ENCODE results near the gene RPTOR.

Gene RPTOR

DNA sequence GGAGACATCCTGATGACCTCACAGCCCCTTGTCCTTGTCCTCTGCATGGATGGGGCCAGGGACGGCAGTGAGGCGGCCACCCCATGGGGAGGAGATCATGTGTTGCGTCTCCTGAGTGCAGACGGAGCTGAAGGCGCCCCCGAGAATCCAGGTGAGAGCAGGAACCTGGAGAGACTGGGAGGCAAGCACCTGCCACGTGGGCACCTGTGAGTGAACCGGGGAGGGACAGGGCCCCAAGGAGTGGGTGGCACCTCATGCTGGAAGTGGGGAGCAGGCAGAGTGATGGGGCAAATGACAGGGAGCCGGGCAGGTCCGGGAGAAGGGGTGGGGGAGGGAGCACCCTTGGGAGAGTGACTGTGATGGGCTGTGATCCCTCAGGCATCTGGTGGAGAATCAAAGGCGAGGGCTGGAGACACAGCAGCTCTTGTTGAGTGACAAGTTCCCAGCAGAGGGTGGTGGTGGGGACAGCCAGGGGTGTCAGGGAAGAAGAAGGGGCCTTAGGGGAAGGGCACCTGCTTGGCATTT lies 272.7 kb downstream of the RPTOR start:
- DNase-seq (no peak), ATAC-seq (ENCODE audit: insufficient read depth, low read depth) (no peak)
- Histone ChIP-seq H3K36me3 (ENCODE audit: insufficient read depth, low read length) (peaks cover 22% of the 10 kb centered on the region), H3K9me3 (ENCODE audit: insufficient read depth, low read length, severe bottlenecking) (no peaks in the 10 kb centered on the region), H3K27ac (ENCODE audit: low read length) (no peak overlapping the region), H3K4me1 (ENCODE audit: insufficient read depth, low read length) (no peaks in the 10 kb centered on the region), H2AFZ (ENCODE audit: low read depth, low read length) (no peak overlapping the region), H4K20me1 (ENCODE audit: insufficient read depth, low read length) (peaks cover 8% of the 10 kb centered on the region; the same call in 1 of the 2 replicates), H3K27me3 (ENCODE audit: insufficient read depth, low read length, poor library complexity) (no peaks in the 10 kb centered on the region), H3K4me2 (ENCODE audit: insufficient read depth, low read length) (no peak overlapping the region), H3K79me2 (ENCODE audit: insufficient read depth, low read length) (no peaks in the 10 kb centered on the region), H3K9ac (ENCODE audit: low read depth, low read length) (no peak overlapping the region), H3K4me3 (ENCODE audit: low read depth in 1 of 2, low read length in 2 of 2) (no peak overlapping the region)
- TF ChIP-seq, protein P1, sequence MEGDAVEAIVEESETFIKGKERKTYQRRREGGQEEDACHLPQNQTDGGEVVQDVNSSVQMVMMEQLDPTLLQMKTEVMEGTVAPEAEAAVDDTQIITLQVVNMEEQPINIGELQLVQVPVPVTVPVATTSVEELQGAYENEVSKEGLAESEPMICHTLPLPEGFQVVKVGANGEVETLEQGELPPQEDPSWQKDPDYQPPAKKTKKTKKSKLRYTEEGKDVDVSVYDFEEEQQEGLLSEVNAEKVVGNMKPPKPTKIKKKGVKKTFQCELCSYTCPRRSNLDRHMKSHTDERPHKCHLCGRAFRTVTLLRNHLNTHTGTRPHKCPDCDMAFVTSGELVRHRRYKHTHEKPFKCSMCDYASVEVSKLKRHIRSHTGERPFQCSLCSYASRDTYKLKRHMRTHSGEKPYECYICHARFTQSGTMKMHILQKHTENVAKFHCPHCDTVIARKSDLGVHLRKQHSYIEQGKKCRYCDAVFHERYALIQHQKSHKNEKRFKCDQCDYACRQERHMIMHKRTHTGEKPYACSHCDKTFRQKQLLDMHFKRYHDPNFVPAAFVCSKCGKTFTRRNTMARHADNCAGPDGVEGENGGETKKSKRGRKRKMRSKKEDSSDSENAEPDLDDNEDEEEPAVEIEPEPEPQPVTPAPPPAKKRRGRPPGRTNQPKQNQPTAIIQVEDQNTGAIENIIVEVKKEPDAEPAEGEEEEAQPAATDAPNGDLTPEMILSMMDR (IDR thresholded peaks at IDR 0.05; ENCODE audit: borderline replicate concordance, extremely low read depth, low read length, poor library complexity, severe bottlenecking), result no peak
- TF ChIP-seq EZH2 (IDR thresholded peaks at IDR 0.05; ENCODE audit: borderline replicate concordance, low read depth, low read length, severe bottlenecking), result no peak

GRCh38 chr17:80817861-80818260 lies 273.2 kb downstream of the RPTOR start:
- Histone ChIP-seq H3K27ac (ENCODE audit: low read length) (no peak overlapping the region), H3K27me3 (ENCODE audit: insufficient read depth, low read length, poor library complexity) (no peaks in the 10 kb centered on the region), H3K79me2 (ENCODE audit: insufficient read depth, low read length) (no peaks in the 10 kb centered on the region), H3K4me2 (ENCODE audit: insufficient read depth, low read length) (no peak overlapping the region), H2AFZ (ENCODE audit: low read depth, low read length) (no peak overlapping the region), H3K9me3 (ENCODE audit: insufficient read depth, low read length, severe bottlenecking) (no peaks in the 10 kb centered on the region), H3K9ac (ENCODE audit: low read depth, low read length) (no peak overlapping the region), H4K20me1 (ENCODE audit: insufficient read depth, low read length) (peaks cover 8% of the 10 kb centered on the region; the same call in 1 of the 2 replicates), H3K36me3 (ENCODE audit: insufficient read depth, low read length) (peaks cover 25% of the 10 kb centered on the region), H3K4me3 (ENCODE audit: low read depth in 1 of 2, low read length in 2 of 2) (no peak overlapping the region), H3K4me1 (ENCODE audit: insufficient read depth, low read length) (no peaks in the 10 kb centered on the region)
- no peak for DNase-seq
- no peak for ATAC-seq (ENCODE audit: insufficient read depth, low read depth)
- TF ChIP-seq EZH2 (IDR thresholded peaks at IDR 0.05; ENCODE audit: borderline replicate concordance, low read depth, low read length, severe bottlenecking), result no peak
- TF ChIP-seq, protein P1 (IDR thresholded peaks at IDR 0.05; ENCODE audit: borderline replicate concordance, extremely low read depth, low read length, poor library complexity, severe bottlenecking), result no peak

GRCh38 chr17:80818871-80819270 lies 274.2 kb downstream of the RPTOR start:
- ATAC-seq (ENCODE audit: insufficient read depth, low read depth) (no peak), DNase-seq (no peak)
- H3K4me1 ChIP-seq (ENCODE audit: insufficient read depth, low read length), result no peaks in the 10 kb centered on the region
- no peaks in the 10 kb centered on the region for H3K79me2 ChIP-seq (ENCODE audit: insufficient read depth, low read length)
- H3K27ac ChIP-seq (ENCODE audit: low read length), result peak overlapping the region; percentile 34; the same call in 1 of the 2 replicates
- no peaks in the 10 kb centered on the region for H3K9me3 ChIP-seq (ENCODE audit: insufficient read depth, low read length, severe bottlenecking)
- no peak overlapping the region for H3K9ac ChIP-seq (ENCODE audit: low read depth, low read length)
- no peaks in the 10 kb centered on the region for H3K27me3 ChIP-seq (ENCODE audit: insufficient read depth, low read length, poor library complexity)
- H3K4me3 ChIP-seq (ENCODE audit: low read depth in 1 of 2, low read length in 2 of 2), result no peak overlapping the region
- peaks cover 35% of the 10 kb centered on the region for H3K36me3 ChIP-seq (ENCODE audit: insufficient read depth, low read length)
- no peak overlapping the region for H2AFZ ChIP-seq (ENCODE audit: low read depth, low read length)
- H3K4me2 ChIP-seq (ENCODE audit: insufficient read depth, low read length), result no peak overlapping the region
- TF ChIP-seq, protein P1 (IDR thresholded peaks at IDR 0.05; ENCODE audit: borderline replicate concordance, extremely low read depth, low read length, poor library complexity, severe bottlenecking), result no peak
- no peak for TF ChIP-seq EZH2 (IDR thresholded peaks at IDR 0.05; ENCODE audit: borderline replicate concordance, low read depth, low read length, severe bottlenecking)
- H4K20me1 ChIP-seq (ENCODE audit: insufficient read depth, low read length), result peaks cover 8% of the 10 kb centered on the region; the same call in 1 of the 2 replicates
